RWPE1 (cell line): ENCODE measurements around the gene RRP1B.

Experiments used
- CTCF ChIA-PET: fragments of 350-600 bp; sonication (Branson Sonifier 250); formaldehyde crosslinking; extraction: SDS; loops from one replicate; lab custom pipeline; 2021; lab: Yijun Ruan, JAX
- POLR2A ChIA-PET: fragments of 400-600 bp; formaldehyde crosslinking; extraction: SDS; loops from one replicate; lab custom pipeline; 2020; ENCODE audit warnings: antibody characterized with exemption; ENCODE audit not compliant: low non-redundant PET; lab: Yijun Ruan, JAX
- DNase-seq: peaks from one replicate; pipeline ENCODE4 v3.0.0; 2012; ENCODE audit warnings: low spot score
- H3K27ac ChIP-seq: fragments of 450-650 bp; 2 replicates; pipeline ENCODE4 v1.5.1; 2017
- CTCF ChIP-seq: fragments of 450-650 bp; conservative IDR thresholded peaks from 2 replicates; pipeline ENCODE4 v1.5.1; 2017; ENCODE audit warnings: low read depth, mild to moderate bottlenecking

RRP1B gene

GRCh38 chr21:43639470-43640353, 19.6 kb upstream of the RRP1B start:
- peak; percentile 60 for DNase-seq
- H3K27ac ChIP-seq, result peak overlapping the region; percentile 92
- no peak for TF ChIP-seq CTCF
- ChIA-PET POLR2A (no interaction called here), CTCF (interaction anchor here (0.6 kb wide), 3 partner anchors 44 to 1437 kb away, joined by 3 to 4 read pairs (median 3); no protein-coding TSS in a partner anchor)

- no peak for TF ChIP-seq CTCF
- CTCF ChIA-PET, result interaction anchor here (0.6 to 0.7 kb wide), 2 partner anchors 17 to 45 kb away, joined by 3 to 4 read pairs; no protein-coding TSS in a partner anchor
- no peak for DNase-seq
- H3K27ac ChIP-seq, result peak overlapping the region; percentile 92
- POLR2A ChIA-PET, result no interaction called here
These were observed 19.0 kb upstream of the RRP1B start for GRCh38 chr21:43640400-43640799.

GRCh38 chr21:43643193-43643592, 16.2 kb upstream of the RRP1B start:
- H3K27ac ChIP-seq, result peak overlapping the region; percentile 40
- no peak for TF ChIP-seq CTCF
- ChIA-PET CTCF (no interaction called here), POLR2A (no interaction called here)
- DNase-seq, result no peak

- DNase-seq, result no peak
- CTCF ChIA-PET, result interaction anchor here (0.7 kb wide), 1 partner anchor 285 kb away, joined by 3 read pairs; no protein-coding TSS in a partner anchor
- TF ChIP-seq CTCF, result no peak
- POLR2A ChIA-PET, result no interaction called here
- H3K27ac ChIP-seq, result no peak overlapping the region
These were observed 15.3 kb upstream of the RRP1B start for GRCh38 chr21:43644071-43644470.

- ChIA-PET CTCF (interaction anchor here (0.7 kb wide), 1 partner anchor 285 kb away, joined by 3 read pairs; no protein-coding TSS in a partner anchor), POLR2A (no interaction called here)
- no peak for DNase-seq
- H3K27ac ChIP-seq, result peak overlapping the region; percentile 51
- no peak for TF ChIP-seq CTCF
These were observed 14.8 kb upstream of the RRP1B start for GRCh38 chr21:43644609-43645008.

GRCh38 chr21:43645136-43645891, 14.0 kb upstream of the RRP1B start:
- ChIA-PET POLR2A (interaction anchor here (0.7 kb wide), 1 partner anchor 282 kb away, joined by 3 read pairs; no protein-coding TSS in a partner anchor), CTCF (interaction anchor here (0.6 to 0.7 kb wide), 2 partner anchors 20 to 25 kb away, joined by 3 read pairs; no protein-coding TSS in a partner anchor)
- H3K27ac ChIP-seq, result no peak overlapping the region; the same call in 1 of the 2 replicates
- peak; percentile 67 for TF ChIP-seq CTCF
- peak; percentile 49 for DNase-seq
